A673 (cell line): ENCODE results near the gene TMPRSS13. TPM values are rescaled to one million over a fixed set of nuclear protein-coding genes. Genes with fewer than 3 reads are reported as not detected.

Experiments
- BruUV-seq: library from RNA; stranded (reverse); fragments of 400-500 nt; replicated peaks from 2 replicates; lab custom pipeline; 2021; lab: Mats Ljungman, UMichigan
- CTCF ChIA-PET: fragments of 300-600 bp; sonication (Branson Sonifier 250); formaldehyde crosslinking; loops from one replicate; lab custom pipeline; 2022; ENCODE audit warnings: antibody characterized with exemption; lab: Charles Lee
- POLR2A ChIA-PET: fragments of 300-600 bp; sonication (Branson Sonifier 250); formaldehyde crosslinking; loops from one replicate; lab custom pipeline; 2022; ENCODE audit warnings: antibody characterized with exemption; ENCODE audit not compliant: low non-redundant PET; lab: Charles Lee
- DNase-seq: peaks from one replicate; pipeline ENCODE4 v3.0.0-alpha.2; 2015; ENCODE audit warnings: low spot score
- H3K27ac ChIP-seq: fragments of 200-600 bp; sonication (generic); 2 replicates; pipeline ENCODE4 v1.5.1; 2016; ENCODE audit warnings: mixed run types, low read depth, mild to moderate bottlenecking, mixed read lengths, antibody characterized with exemption, low read length; ENCODE audit not compliant: poor library complexity, severe bottlenecking
- H3K27me3 ChIP-seq: fragments of 200-600 bp; sonication (generic); replicated peaks from 2 replicates; pipeline ENCODE4 v1.6.1; 2017; ENCODE audit warnings: mixed run types, low read depth, mild to moderate bottlenecking, mixed read lengths, antibody characterized with exemption, low read length; ENCODE audit not compliant: insufficient read depth, poor library complexity
- H3K36me3 ChIP-seq: fragments of 200-600 bp; sonication (generic); 2 replicates; pipeline ENCODE4 v1.6.1; 2016; ENCODE audit warnings: mixed run types, mild to moderate bottlenecking, mixed read lengths, antibody characterized with exemption, low read length; ENCODE audit not compliant: insufficient read depth, poor library complexity, severe bottlenecking
- H3K4me1 ChIP-seq: fragments of 200-600 bp; sonication (generic); 2 replicates; pipeline ENCODE4 v1.6.1; 2017; ENCODE audit warnings: mixed run types, mild to moderate bottlenecking, mixed read lengths, antibody characterized with exemption, low read length; ENCODE audit not compliant: insufficient read depth, poor library complexity, severe bottlenecking
- H3K4me3 ChIP-seq: fragments of 200-600 bp; sonication (generic); 2 replicates; pipeline ENCODE4 v1.5.1; 2016; ENCODE audit warnings: low read depth, mixed run types, mild to moderate bottlenecking, mixed read lengths, low read length; ENCODE audit not compliant: poor library complexity, severe bottlenecking
- H3K9me3 ChIP-seq: fragments of 200-600 bp; sonication (generic); 2 replicates; pipeline ENCODE4 v1.6.1; 2016; ENCODE audit warnings: mixed run types, low read depth, mild to moderate bottlenecking, mixed read lengths, antibody characterized with exemption, low read length; ENCODE audit not compliant: poor library complexity, severe bottlenecking
- EZH2 ChIP-seq: fragments of 200-600 bp; sonication (generic); IDR thresholded peaks from 2 replicates; pipeline ENCODE4 v1.6.1; 2017; ENCODE audit warnings: borderline replicate concordance, low read depth, mild to moderate bottlenecking, mixed read lengths, antibody characterized with exemption, low read length; ENCODE audit not compliant: poor library complexity, severe bottlenecking
- intact Hi-C: fragments of 100-400 bp; cut with micrococcal nuclease; formaldehyde crosslinking; loops from one replicate; pipeline ENCODE4 v1.10.0; 2022; ENCODE audit not compliant: unreplicated experiment
- total RNA-seq: library from RNA; stranded (reverse); gene quantifications from 2 replicates; pipeline ENCODE4 v1.2.3, GENCODE V29; 2021
- TF ChIP-seq, protein P1 (sequence below): fragments of 300-800, 200-600 bp; sonication (generic); conservative IDR thresholded peaks from 2 replicates; pipeline ENCODE4 v1.5.1; 2017; ENCODE audit warnings: low read depth, mild to moderate bottlenecking, antibody characterized with exemption, low read length, moderate library complexity, mixed read lengths

TMPRSS13 gene
- total RNA-seq, 1 experiment from 2014 or later, result not detected

GRCh38 chr11:117944554-117944953 is 15.4 kb upstream of the TMPRSS13 start:
- no peak overlapping the region for H3K4me3 ChIP-seq
- H3K4me1 ChIP-seq, result no peaks in the 10 kb centered on the region
- no peaks in the 10 kb centered on the region for H3K36me3 ChIP-seq
- H3K27me3 ChIP-seq, result peaks cover 6% of the 10 kb centered on the region
- no peaks in the 10 kb centered on the region for H3K9me3 ChIP-seq
- POLR2A ChIA-PET, result no interaction called here
- intact Hi-C loops, result no loop called here
- TF ChIP-seq EZH2, result no peak
- TF ChIP-seq, protein P1, sequence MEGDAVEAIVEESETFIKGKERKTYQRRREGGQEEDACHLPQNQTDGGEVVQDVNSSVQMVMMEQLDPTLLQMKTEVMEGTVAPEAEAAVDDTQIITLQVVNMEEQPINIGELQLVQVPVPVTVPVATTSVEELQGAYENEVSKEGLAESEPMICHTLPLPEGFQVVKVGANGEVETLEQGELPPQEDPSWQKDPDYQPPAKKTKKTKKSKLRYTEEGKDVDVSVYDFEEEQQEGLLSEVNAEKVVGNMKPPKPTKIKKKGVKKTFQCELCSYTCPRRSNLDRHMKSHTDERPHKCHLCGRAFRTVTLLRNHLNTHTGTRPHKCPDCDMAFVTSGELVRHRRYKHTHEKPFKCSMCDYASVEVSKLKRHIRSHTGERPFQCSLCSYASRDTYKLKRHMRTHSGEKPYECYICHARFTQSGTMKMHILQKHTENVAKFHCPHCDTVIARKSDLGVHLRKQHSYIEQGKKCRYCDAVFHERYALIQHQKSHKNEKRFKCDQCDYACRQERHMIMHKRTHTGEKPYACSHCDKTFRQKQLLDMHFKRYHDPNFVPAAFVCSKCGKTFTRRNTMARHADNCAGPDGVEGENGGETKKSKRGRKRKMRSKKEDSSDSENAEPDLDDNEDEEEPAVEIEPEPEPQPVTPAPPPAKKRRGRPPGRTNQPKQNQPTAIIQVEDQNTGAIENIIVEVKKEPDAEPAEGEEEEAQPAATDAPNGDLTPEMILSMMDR, result no peak
- DNase-seq, result no peak
- CTCF ChIA-PET, result interaction anchor here (0.9 kb wide), 1 partner anchor 109 kb away, joined by 3 read pairs; no protein-coding TSS in a partner anchor
- no TSS peak for BruUV-seq
- no peak overlapping the region for H3K27ac ChIP-seq

DNA sequence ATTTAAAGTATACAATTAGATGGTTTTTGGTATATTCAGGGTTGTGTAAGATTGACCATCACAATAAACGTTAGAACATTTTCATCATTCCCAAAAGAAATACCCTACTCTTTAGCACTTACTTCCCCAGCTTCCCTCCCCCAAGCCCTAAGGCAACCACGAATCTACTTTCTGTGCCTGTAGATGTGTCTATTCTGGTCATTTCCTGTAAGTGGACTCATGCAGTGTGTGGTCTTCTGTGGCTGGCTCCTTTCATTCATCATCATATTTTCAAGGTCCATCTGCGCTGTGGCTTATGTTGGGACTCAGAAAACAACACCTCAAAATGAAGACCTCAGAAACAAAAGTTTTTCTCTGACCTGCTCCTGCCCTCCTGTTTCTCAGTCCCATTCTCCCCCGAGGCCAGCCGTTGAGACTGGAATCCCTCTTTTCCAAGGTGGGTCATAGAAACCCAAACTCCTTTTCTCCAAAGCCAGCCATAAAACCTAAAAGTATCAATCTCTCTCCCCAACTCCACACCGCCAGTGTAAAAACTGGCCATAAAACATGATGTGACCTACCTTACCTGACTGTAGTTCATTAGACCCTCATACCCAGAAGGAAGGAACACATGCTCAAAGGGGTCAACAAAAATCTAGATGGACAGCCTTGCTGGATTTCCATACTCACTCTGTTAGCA is 12.9 kb upstream of the TMPRSS13 start:
- intact Hi-C loops, result no loop called here
- CTCF ChIA-PET, result no interaction called here
- no peaks in the 10 kb centered on the region for H3K36me3 ChIP-seq
- no peak for DNase-seq
- no peaks in the 10 kb centered on the region for H3K4me1 ChIP-seq
- POLR2A ChIA-PET, result no interaction called here
- no peak overlapping the region for H3K4me3 ChIP-seq
- TF ChIP-seq EZH2, result no peak
- TF ChIP-seq, protein P1, result no peak
- H3K27ac ChIP-seq, result no peak overlapping the region
- H3K9me3 ChIP-seq, result no peaks in the 10 kb centered on the region
- H3K27me3 ChIP-seq, result peaks cover 6% of the 10 kb centered on the region
- no TSS peak for BruUV-seq

DNA sequence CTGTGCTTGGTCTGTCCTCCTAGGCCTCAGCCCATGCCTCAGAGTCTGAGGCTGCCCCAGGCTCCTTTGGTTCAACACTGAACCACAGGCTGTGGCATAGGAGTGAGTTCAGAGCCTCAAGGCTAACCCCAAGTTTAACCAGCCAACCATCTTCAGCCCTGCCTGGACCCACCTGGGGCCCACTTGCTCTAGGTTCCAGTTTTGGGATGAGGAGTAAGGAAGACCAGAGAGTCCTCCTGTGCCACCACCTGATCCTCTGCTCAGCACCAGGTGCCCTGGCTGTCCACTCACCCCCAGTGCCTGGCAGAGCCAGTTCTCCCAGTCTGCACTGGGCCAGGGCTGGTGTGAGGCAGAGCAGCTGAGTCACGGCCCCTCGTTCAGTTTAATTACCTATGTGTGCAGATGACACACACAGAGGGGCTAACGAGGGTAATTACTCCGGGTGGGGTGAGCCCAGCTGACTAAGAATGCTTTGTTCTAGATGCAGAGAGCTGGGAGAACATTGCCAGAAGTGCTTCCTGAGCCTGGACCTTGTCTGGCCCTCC is 12.0 kb upstream of the TMPRSS13 start:
- ChIA-PET POLR2A (no interaction called here), CTCF (no interaction called here)
- intact Hi-C loops, result no loop called here
- no peak overlapping the region for H3K27ac ChIP-seq
- no peaks in the 10 kb centered on the region for H3K4me1 ChIP-seq
- DNase-seq, result no peak
- peaks cover 6% of the 10 kb centered on the region for H3K27me3 ChIP-seq
- H3K36me3 ChIP-seq, result no peaks in the 10 kb centered on the region
- TF ChIP-seq EZH2, result no peak
- TF ChIP-seq, protein P1, result no peak
- no peak overlapping the region for H3K4me3 ChIP-seq
- H3K9me3 ChIP-seq, result no peaks in the 10 kb centered on the region
- BruUV-seq, result no TSS peak
